Keratinocyte (primary cell): ENCODE results near the gene LAP3.

Experiments
- CTCF ChIP-seq, 3 experiments: IDR thresholded peaks in 1 of 3; conservative IDR thresholded peaks in 1 of 3; optimal IDR thresholded peaks in 1 of 3; 2 replicates in 2 of 3; 3 replicates in 1 of 3; pipeline versions ENCODE3 to v1.5.1; 2011; ENCODE audit warnings: low read length in 3 of 3, mild to moderate bottlenecking in 3 of 3, moderate library complexity in 2 of 3, control low read depth in 1 of 3, inconsistent platforms in 1 of 3; ENCODE audit not compliant: insufficient read depth in 2 of 3; ENCODE audit errors: extremely low read depth in 1 of 3
- EZH2 ChIP-seq: IDR thresholded peaks from one replicate; pipeline ENCODE4 v1.6.1; 2012; ENCODE audit warnings: inconsistent platforms, mild to moderate bottlenecking, low read length, moderate library complexity

GRCh38 chr4:17558941-17559708 is 17.9 kb upstream of the LAP3 start:
- TF ChIP-seq CTCF (optimal IDR thresholded peaks at IDR 0.05 in 1 of 3, IDR thresholded peaks at IDR 0.05 in 1 of 3, conservative IDR thresholded peaks at IDR 0.05 in 1 of 3; ENCODE audit: extremely low read depth in 1 of 3, insufficient read depth in 2 of 3, low read length in 3 of 3) (no peak), EZH2 (no peak)
